BLaER1 treated with 17β-estradiol and CSF1 and Interleukin-3, amounts not matched to agents 10 nM and 100 nM (cell line): ENCODE results near the gene CEACAM21.

Experiments
- H3K27ac ChIP-seq, 11 experiments: shearing (Covaris generic); formaldehyde crosslinking; 2 replicates each; pipeline ENCODE4 v1.8.1; 2022
- H3K27me3 ChIP-seq, 11 experiments: shearing (Covaris generic); formaldehyde crosslinking; 2 replicates each; pipeline ENCODE4 v1.8.1; 2022
- H3K36me3 ChIP-seq, 11 experiments: shearing (Covaris generic); formaldehyde crosslinking; 2 replicates each; pipeline ENCODE4 v1.8.1; 2022
- H3K4me1 ChIP-seq, 10 experiments: shearing (Covaris generic); formaldehyde crosslinking; 2 replicates each; pipeline ENCODE4 v1.8.1; 2022
- H3K4me2 ChIP-seq, 11 experiments: shearing (Covaris generic); formaldehyde crosslinking; 2 replicates each; pipeline ENCODE4 v1.8.1; 2022
- H3K4me3 ChIP-seq, 10 experiments: shearing (Covaris generic); formaldehyde crosslinking; 2 replicates each; pipeline ENCODE4 v1.8.1; 2022
- H3K9ac ChIP-seq, 11 experiments: shearing (Covaris generic); formaldehyde crosslinking; 2 replicates each; pipeline ENCODE4 v1.8.1; 2022
- H3K9me3 ChIP-seq, 11 experiments: shearing (Covaris generic); formaldehyde crosslinking; replicated peaks in 1 of 11; 2 replicates each; pipeline ENCODE4 v1.8.1; 2022
- H4K20me1 ChIP-seq, 11 experiments: shearing (Covaris generic); formaldehyde crosslinking; 2 replicates each; pipeline ENCODE4 v1.8.1; 2022
- Cebpa-rat ChIP-seq, 11 experiments: shearing (Covaris generic); IDR thresholded peaks; 2 replicates each; pipeline ENCODE4 v1.8.1; 2022

The CEACAM21 gene

DNA sequence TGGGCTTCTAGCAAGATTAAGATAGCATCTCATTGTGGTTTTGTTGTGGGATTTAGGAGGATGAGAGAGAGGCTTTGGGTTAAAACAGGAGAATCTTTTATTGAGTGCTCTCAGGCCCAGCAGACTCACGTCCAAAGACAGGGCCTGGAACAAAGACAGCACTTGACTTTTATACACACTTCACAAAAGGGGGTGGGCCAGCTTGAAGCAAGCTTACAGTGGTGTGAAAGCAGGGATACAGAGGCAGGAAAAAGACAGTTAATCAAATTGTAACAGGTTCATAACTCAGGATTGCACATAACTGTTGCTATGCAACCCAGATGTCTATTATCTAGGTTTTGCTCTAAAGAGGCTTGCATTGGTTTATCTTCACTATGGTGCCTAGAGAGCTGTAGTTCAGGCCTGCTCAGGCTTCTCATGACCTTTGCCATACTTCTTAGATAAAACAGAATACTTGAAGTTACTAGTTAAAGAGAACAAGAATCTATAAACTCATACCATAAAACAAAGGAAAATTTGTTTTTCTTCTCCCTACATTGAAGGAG lies 42.2 kb upstream of the CEACAM21 start:
- Histone ChIP-seq H3K4me1 (peaks cover 56 to 65% (median 59%) of the 10 kb centered on the region in 10 experiments), H3K9ac (no peak overlapping the region), H3K27ac (peak overlapping the region in 8 of 11 experiments; percentile 5 to 96 (median 60); a peak in 13 of 22 replicates), H3K9me3 (peaks cover 62 to 83% (median 75%) of the 10 kb centered on the region in 11 experiments), H3K27me3 (no peaks in the 10 kb centered on the region), H3K4me2 (peak overlapping the region; percentile 33 to 82 (median 58); a peak in 21 of 22 replicates), H4K20me1 (no peaks in the 10 kb centered on the region), H3K4me3 (peak overlapping the region in 3 of 10 experiments; percentile 10 to 32 (median 26); a peak in 1 of 20 replicates), H3K36me3 (peaks cover 0 to 34% (median 10%) of the 10 kb centered on the region in 11 experiments; a peak in 13 of 22 replicates)
- no peak for TF ChIP-seq Cebpa-rat (IDR thresholded peaks at IDR 0.05)

DNA sequence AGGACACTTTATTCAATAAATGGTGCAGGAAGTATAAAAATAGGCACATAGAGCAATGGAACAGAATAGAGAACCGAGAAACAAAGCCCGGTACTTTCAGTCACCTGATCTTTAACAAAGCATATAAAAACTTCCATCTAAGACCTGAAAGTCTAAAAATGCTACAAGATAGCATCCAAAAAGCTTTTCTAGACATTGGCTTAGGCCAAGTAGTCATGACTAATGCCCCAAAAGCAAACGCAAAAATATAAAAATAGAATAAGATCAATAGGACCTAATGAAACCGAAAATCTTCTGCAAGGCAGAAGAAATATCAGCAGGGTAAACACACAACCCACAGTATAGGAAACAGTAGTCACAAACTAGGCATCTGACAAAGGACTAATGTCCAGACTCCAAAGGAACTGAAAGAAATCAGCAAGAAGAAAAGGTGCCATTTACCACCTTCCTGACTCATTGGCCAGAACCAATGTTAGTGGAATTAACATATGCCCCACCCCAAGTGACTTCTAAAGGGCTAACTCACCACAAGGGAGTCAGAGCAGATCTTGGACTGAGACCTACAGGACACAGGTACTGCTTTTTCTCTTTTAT lies 40.8 kb upstream of the CEACAM21 start:
- peak overlapping the region; percentile 12 to 96 (median 56); a peak in 17 of 22 replicates for H3K27ac ChIP-seq
- peak overlapping the region in 5 of 11 experiments; percentile 0 to 37 (median 7); a peak in 4 of 22 replicates for H3K9ac ChIP-seq
- H3K36me3 ChIP-seq: peaks cover 0 to 21% (median 3%) of the 10 kb centered on the region in 11 experiments; a peak in 7 of 22 replicates
- H3K4me1 ChIP-seq: peaks cover 46 to 57% (median 51%) of the 10 kb centered on the region in 10 experiments
- TF ChIP-seq Cebpa-rat (IDR thresholded peaks at IDR 0.05): no peak
- peak overlapping the region in 7 of 10 experiments; percentile 1 to 37 (median 15); a peak in 7 of 20 replicates for H3K4me3 ChIP-seq
- H3K9me3 ChIP-seq: peaks cover 48 to 79% (median 63%) of the 10 kb centered on the region in 11 experiments
- H3K27me3 ChIP-seq: no peaks in the 10 kb centered on the region
- H4K20me1 ChIP-seq: no peaks in the 10 kb centered on the region
- peak overlapping the region; percentile 45 to 82 (median 65) for H3K4me2 ChIP-seq

DNA sequence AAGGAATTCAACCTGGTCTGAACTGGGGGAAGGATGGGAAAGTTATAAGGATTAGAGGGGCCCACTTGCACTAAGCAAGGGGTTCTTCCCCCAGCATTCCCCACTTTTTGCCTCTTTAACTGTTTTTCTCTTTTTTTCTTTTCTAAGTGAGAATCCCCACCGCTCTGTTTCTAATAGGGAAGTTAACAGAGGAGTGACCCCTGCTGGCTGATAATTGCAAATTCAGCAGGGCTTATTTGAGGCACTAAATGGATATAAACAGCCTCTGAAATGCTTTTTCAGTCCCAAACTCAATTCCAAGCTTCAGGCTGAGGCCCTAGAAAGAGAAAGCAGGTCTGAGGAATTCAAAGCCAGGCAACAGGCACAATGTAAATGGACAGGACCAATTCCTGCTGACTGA lies 38.2 kb upstream of the CEACAM21 start:
- no peak for TF ChIP-seq Cebpa-rat (IDR thresholded peaks at IDR 0.05)
- H3K4me2 ChIP-seq: peak overlapping the region in 1 of 11 experiments; percentile 20; a peak in 2 of 22 replicates
- H3K36me3 ChIP-seq: peaks cover 0 to 20% (median 3%) of the 10 kb centered on the region in 11 experiments; a peak in 7 of 22 replicates
- H3K4me3 ChIP-seq: peak overlapping the region in 1 of 10 experiments; percentile 13; a peak in 2 of 20 replicates
- H4K20me1 ChIP-seq: no peaks in the 10 kb centered on the region
- H3K27me3 ChIP-seq: no peaks in the 10 kb centered on the region
- H3K4me1 ChIP-seq: peaks cover 41 to 58% (median 45%) of the 10 kb centered on the region in 10 experiments
- no peak overlapping the region for H3K9ac ChIP-seq
- peaks cover 34 to 59% (median 48%) of the 10 kb centered on the region in 11 experiments for H3K9me3 ChIP-seq
- no peak overlapping the region for H3K27ac ChIP-seq

DNA sequence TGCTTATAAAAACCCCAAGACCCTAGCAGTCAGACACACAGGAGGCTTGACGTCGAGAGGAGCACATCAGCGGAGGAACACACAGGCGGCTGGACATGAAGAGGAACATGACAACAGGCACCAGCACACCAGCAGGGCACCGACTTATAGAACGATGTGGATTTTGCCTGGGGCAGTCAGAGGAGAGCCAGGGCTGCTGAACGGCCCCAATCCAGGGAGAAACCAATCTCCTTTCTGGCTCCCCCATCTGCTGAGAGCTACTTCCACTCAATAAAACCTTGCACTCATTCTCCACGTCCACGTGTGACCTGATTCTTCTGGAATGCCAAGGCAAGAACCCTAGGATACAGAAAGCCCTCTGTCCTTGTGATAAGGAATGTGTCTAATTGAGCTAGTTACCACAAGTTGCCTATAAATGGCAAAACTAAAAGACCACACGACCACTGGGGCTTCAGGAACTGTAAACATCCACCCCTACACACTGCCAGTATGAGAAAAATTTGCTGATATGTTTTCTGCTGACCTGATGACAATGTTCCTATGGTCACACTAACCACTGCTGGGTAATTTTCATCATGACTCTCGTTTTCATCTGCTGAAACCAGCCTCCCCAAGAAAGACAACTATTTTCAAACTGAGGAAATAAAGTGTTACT lies 35.8 kb upstream of the CEACAM21 start:
- no peaks in the 10 kb centered on the region for H4K20me1 ChIP-seq
- H3K4me2 ChIP-seq: peak overlapping the region in 8 of 11 experiments; percentile 2 to 67 (median 29); a peak in 10 of 22 replicates
- no peaks in the 10 kb centered on the region for H3K27me3 ChIP-seq
- H3K4me1 ChIP-seq: peaks cover 31 to 45% (median 38%) of the 10 kb centered on the region in 10 experiments
- H3K4me3 ChIP-seq: no peak overlapping the region
- peak overlapping the region in 4 of 11 experiments; percentile 24 to 46 (median 34); a peak in 7 of 22 replicates for H3K27ac ChIP-seq
- peaks cover 0 to 20% (median 3%) of the 10 kb centered on the region in 11 experiments; a peak in 7 of 22 replicates for H3K36me3 ChIP-seq
- H3K9me3 ChIP-seq: peaks cover 15 to 40% (median 28%) of the 10 kb centered on the region in 11 experiments; a peak in 21 of 22 replicates
- no peak for TF ChIP-seq Cebpa-rat (IDR thresholded peaks at IDR 0.05)
- H3K9ac ChIP-seq: no peak overlapping the region; a peak in 1 of 22 replicates

DNA sequence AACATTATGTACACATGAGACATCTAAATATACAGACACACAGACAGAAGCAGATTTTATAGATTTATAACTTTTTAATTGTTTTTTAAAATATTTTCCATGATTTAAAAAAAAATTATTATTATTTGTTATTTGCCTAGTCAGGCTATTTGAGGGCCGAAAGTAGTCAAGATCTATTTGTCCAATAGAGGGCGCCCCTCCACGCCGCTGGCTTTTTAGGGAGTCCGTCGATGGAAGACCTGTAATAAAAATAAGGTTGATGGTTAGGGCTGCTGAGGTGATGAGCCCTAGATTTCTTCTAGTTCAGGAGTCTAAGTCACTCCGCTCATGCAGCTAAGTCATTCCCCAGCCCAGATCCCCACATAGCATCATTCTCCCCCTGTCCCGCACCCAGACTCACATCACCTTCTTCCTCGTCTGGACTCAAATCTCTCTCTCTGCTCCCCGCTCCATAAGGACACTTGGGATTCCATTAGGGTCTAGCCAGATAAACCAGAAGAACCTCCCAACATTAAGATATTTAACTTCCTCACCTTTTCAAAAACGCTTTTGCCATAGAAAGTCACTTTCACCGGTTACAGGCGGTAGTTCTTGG lies 33.9 kb upstream of the CEACAM21 start:
- Histone ChIP-seq H3K4me2 (peak overlapping the region in 10 of 11 experiments; percentile 31 to 68 (median 38); a peak in 14 of 22 replicates), H3K4me1 (peaks cover 42 to 55% (median 50%) of the 10 kb centered on the region in 10 experiments), H3K9me3 (peaks cover 3 to 27% (median 17%) of the 10 kb centered on the region in 11 experiments; a peak in 19 of 22 replicates), H4K20me1 (no peaks in the 10 kb centered on the region), H3K27ac (no peak overlapping the region), H3K36me3 (peaks cover 0 to 14% (median under 1%) of the 10 kb centered on the region in 11 experiments; a peak in 4 of 22 replicates), H3K4me3 (no peak overlapping the region), H3K9ac (no peak overlapping the region; a peak in 1 of 22 replicates), H3K27me3 (no peaks in the 10 kb centered on the region)
- no peak for TF ChIP-seq Cebpa-rat (IDR thresholded peaks at IDR 0.05)

DNA sequence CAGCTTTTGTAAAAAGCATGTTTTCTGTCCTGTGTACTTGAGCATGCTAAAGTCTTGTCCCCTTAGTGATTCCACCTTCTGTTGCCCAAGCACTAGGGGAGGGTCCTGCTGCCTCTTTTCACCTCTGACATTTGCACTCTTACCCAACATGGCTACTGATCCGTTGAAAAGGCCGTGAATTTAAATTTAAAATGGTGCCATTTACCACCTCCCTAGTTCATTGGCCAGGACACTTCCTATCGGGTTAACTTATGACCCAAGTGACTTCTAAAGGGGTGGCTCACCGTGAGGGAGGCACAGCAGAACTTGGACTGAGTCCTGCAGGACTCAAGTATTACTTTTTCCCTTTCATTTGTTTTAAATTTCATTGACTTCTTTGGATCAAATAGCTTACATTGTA lies 33.3 kb upstream of the CEACAM21 start:
- Histone ChIP-seq H3K9ac (no peak overlapping the region), H3K9me3 (peaks cover under 1 to 22% (median 12%) of the 10 kb centered on the region in 11 experiments; a peak in 19 of 22 replicates), H3K27me3 (no peaks in the 10 kb centered on the region), H3K4me3 (no peak overlapping the region), H3K4me1 (peaks cover 46 to 59% (median 55%) of the 10 kb centered on the region in 10 experiments), H4K20me1 (no peaks in the 10 kb centered on the region), H3K36me3 (peaks cover 0 to 8% (median 0%) of the 10 kb centered on the region in 11 experiments; a peak in 3 of 22 replicates), H3K4me2 (peak overlapping the region in 10 of 11 experiments; percentile 31 to 68 (median 38); a peak in 13 of 22 replicates), H3K27ac (no peak overlapping the region)
- TF ChIP-seq Cebpa-rat (IDR thresholded peaks at IDR 0.05): no peak

DNA sequence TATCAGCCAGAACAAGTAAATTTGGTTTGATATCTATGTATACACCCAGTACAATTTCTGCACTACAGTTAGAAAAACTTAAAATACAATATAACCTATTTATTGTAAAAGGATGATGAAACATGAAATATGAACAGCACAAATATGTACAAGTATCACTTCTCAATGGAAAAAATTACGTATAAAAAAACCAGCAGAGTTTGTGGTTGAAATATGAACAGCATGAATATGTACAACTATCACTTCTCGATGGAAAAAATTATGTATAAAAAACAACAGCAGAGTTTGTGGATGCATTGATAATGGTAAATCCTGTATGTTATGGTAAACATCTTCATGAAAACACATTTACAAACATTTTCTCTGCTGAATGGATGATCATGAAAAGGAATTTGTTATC lies 32.4 kb upstream of the CEACAM21 start:
- H3K4me1 ChIP-seq: peaks cover 55 to 68% (median 64%) of the 10 kb centered on the region in 10 experiments
- H3K27me3 ChIP-seq: no peaks in the 10 kb centered on the region
- no peaks in the 10 kb centered on the region for H3K36me3 ChIP-seq
- TF ChIP-seq Cebpa-rat (IDR thresholded peaks at IDR 0.05): no peak
- no peaks in the 10 kb centered on the region for H4K20me1 ChIP-seq
- no peak overlapping the region for H3K9ac ChIP-seq
- H3K4me3 ChIP-seq: no peak overlapping the region
- no peak overlapping the region for H3K27ac ChIP-seq
- peak overlapping the region in 3 of 11 experiments; percentile 17 to 92 (median 25); a peak in 4 of 22 replicates for H3K4me2 ChIP-seq
- H3K9me3 ChIP-seq: peaks cover 0 to 12% (median 3%) of the 10 kb centered on the region in 11 experiments; a peak in 11 of 22 replicates

DNA sequence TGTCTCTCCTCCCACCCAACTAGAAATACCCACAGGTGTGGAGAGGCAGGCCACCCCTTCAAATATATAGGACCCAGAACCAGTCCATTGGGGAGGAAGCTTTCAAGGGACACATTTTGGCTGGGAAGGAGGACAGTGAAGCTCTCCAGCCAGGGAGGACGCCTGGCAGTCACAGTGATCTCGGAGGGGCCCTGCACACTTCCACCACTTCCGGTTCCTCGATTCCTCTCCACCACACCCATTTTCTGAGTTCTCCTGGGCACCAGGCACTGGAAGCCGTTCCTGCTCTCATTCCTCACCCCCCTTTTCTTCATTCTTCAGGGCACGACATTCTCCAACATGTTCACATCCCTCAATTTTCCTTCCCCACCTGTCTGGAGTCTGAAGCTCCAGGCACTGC lies 30.4 kb upstream of the CEACAM21 start:
- TF ChIP-seq Cebpa-rat (IDR thresholded peaks at IDR 0.05): no peak
- Histone ChIP-seq H3K9ac (peak overlapping the region; percentile 70 to 96 (median 76)), H3K4me2 (peak overlapping the region; percentile 88 to 99 (median 95)), H3K36me3 (no peaks in the 10 kb centered on the region), H3K27me3 (no peaks in the 10 kb centered on the region), H3K4me1 (peaks cover 53 to 65% (median 60%) of the 10 kb centered on the region in 10 experiments), H3K27ac (peak overlapping the region; percentile 71 to 99 (median 91)), H3K9me3 (no peaks in the 10 kb centered on the region), H4K20me1 (no peaks in the 10 kb centered on the region), H3K4me3 (peak overlapping the region; percentile 28 to 60 (median 44); a peak in 18 of 20 replicates)
